Kidney epithelial cell (primary cell): ENCODE data around the gene S1PR5. TPM values are rescaled to one million over a fixed set of nuclear protein-coding genes. Genes with fewer than 3 reads are reported as not detected.

Experiments
- DNase-seq: peaks from one replicate; pipeline ENCODE4 v3.0.0-alpha.2; 2010; ENCODE audit warnings: low read depth
- H3K27me3 ChIP-seq: 2 replicates; pipeline ENCODE4 v1.6.0; 2011; ENCODE audit warnings: low read length; ENCODE audit not compliant: control insufficient read depth, insufficient read depth
- H3K36me3 ChIP-seq: 2 replicates; pipeline ENCODE4 v1.5.1; 2011; ENCODE audit warnings: low read length; ENCODE audit not compliant: control insufficient read depth, insufficient read depth
- H3K4me3 ChIP-seq: 2 replicates; pipeline ENCODE4 v1.5.1; 2011; ENCODE audit warnings: low read depth, mild to moderate bottlenecking, control low read depth, low read length
- total RNA-seq: library from RNA; depleted of rRNA; stranded (reverse); fragments of >200 nt; gene quantifications from 2 replicates; pipeline ENCODE4 v1.2.3, GENCODE V29; 2015
- TF ChIP-seq, protein P1 (sequence below): IDR thresholded peaks from 2 replicates; pipeline ENCODE4 v1.5.1; 2011; ENCODE audit warnings: mild to moderate bottlenecking, moderate library complexity, low read length, control low read depth, inconsistent platforms; ENCODE audit not compliant: insufficient read depth, poor library complexity, severe bottlenecking

The S1PR5 gene
- total RNA-seq, 1 donor from 2014 or later, result 0.08 TPM

DNA sequence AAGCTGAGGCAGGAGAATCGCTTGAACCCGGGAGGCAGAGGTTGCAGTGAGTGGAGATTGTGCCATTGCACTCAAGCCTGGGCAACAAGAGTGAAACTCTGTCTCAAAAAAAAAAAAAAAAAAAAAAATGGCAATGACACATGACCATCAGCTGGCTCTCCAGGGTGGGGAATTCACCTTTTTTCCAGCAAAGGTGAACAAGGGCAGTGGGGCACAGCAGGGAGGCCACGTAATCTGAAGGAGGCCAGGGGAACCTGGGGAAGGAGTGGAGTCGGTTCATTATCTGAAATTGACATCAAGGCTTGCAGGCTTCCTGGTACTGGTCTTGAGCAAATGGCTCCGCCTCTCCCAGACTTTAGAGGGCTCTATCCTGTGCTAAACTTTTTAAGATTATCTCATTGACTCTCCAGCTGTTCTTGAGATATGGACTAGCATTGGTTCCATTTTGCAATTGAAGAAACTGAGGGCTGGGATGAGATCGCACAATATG is 42.2 kb downstream of the S1PR5 start:
- no peaks in the 10 kb centered on the region for H3K36me3 ChIP-seq
- no peak for DNase-seq
- TF ChIP-seq, protein P1, sequence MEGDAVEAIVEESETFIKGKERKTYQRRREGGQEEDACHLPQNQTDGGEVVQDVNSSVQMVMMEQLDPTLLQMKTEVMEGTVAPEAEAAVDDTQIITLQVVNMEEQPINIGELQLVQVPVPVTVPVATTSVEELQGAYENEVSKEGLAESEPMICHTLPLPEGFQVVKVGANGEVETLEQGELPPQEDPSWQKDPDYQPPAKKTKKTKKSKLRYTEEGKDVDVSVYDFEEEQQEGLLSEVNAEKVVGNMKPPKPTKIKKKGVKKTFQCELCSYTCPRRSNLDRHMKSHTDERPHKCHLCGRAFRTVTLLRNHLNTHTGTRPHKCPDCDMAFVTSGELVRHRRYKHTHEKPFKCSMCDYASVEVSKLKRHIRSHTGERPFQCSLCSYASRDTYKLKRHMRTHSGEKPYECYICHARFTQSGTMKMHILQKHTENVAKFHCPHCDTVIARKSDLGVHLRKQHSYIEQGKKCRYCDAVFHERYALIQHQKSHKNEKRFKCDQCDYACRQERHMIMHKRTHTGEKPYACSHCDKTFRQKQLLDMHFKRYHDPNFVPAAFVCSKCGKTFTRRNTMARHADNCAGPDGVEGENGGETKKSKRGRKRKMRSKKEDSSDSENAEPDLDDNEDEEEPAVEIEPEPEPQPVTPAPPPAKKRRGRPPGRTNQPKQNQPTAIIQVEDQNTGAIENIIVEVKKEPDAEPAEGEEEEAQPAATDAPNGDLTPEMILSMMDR, result no peak
- no peak overlapping the region for H3K4me3 ChIP-seq
- peaks cover 4% of the 10 kb centered on the region for H3K27me3 ChIP-seq

DNA sequence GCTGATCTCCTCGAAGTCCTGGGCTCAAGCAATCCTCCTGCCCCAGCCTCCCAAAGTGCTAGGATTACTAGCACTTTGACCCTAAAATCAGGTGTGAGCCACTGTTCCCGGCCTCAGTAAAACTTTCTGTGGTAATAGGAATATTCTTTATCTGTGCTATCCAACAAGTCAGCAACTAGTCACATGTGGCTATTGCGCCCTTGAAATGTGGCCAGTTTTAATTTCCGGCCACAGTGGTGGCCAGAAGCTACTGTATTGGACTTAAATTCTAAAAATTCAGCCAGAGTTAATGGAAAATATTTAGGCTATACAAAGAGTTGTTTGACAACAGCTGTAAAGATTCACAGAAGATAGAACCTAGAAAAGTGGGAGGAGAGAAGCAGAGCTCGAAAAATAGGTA is 44.1 kb downstream of the S1PR5 start:
- no peak overlapping the region for H3K4me3 ChIP-seq

DNA sequence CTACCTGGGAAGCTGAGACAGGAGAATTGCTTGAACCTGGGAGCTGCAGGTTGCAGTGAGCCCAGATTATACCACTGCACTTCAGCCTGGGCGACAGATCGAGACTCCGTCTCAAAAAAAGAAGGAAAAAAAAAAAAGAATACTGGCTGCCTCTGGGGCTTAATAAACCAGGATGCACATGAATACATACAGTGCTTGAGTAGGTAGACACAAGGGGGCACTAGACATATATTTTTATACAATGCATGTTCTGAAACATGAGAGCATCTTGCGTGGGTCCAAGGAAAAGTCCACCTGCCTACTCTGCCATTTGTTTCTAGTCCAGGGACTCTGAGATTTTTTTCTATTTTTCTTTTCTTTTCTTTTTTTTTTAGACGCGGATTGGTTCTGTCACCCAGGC is 45.3 kb downstream of the S1PR5 start:
- TF ChIP-seq, protein P1, result peak; percentile 44
- no peaks in the 10 kb centered on the region for H3K36me3 ChIP-seq
- H3K27me3 ChIP-seq, result no peaks in the 10 kb centered on the region
- DNase-seq, result no peak
- H3K4me3 ChIP-seq, result no peak overlapping the region

More for the DNA sequence above, 44.1 kb downstream of the S1PR5 start:
- TF ChIP-seq, protein P1, result no peak
- DNase-seq, result no peak
- no peaks in the 10 kb centered on the region for H3K36me3 ChIP-seq
- no peaks in the 10 kb centered on the region for H3K27me3 ChIP-seq

DNA sequence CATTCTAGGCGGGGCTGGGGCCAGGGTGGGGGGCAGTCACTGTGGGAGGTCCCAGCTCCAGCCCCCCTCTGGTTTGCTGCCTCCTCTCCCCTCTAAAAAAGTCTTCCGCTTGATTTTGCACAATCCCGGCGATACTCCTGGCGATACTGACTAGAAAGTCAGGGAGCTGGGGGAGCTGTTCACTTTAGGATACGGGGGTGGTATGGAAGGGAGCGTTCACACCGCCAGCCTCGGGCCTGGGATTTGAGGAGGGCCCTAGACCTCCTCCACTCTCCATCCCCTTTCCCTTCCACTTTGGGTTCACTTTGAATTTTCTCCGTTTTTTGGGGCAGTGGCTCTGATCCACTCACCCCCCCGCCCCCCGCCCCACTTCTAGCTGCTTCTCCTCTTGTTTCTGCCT is 49.1 kb downstream of the S1PR5 start:
- Histone ChIP-seq H3K27me3 (no peaks in the 10 kb centered on the region), H3K36me3 (no peaks in the 10 kb centered on the region), H3K4me3 (no peak overlapping the region)
- TF ChIP-seq, protein P1, result no peak
- DNase-seq, result no peak

DNA sequence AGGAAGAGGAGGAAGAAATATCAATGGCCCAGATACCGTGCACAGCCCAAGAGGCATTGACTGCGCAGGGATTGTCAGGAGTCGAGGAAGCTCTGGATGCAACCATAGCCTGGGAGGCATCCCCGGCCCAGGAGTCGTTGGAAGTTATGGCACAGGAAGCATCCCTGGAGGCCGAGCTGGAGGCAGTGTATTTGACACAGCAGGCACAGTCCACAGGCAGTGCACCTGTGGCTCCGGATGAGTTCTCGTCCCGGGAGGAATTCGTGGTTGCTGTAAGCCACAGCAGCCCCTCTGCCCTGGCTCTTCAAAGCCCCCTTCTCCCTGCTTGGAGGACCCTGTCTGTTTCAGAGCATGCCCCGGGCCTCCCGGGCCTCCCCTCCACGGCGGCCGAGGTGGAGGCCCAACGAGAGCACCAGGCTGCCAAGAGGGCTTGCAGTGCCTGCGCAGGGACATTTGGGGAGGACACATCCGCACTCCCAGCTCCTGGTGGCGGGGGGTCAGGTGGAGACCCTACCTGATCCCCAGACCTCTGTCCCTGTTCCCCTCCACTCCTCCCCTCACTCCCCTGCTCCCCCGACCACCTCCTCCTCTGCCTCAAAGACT is 50.0 kb downstream of the S1PR5 start:
- DNase-seq, result no peak
- Histone ChIP-seq H3K4me3 (no peak overlapping the region), H3K36me3 (no peaks in the 10 kb centered on the region), H3K27me3 (no peaks in the 10 kb centered on the region)
- TF ChIP-seq, protein P1, result no peak

DNA sequence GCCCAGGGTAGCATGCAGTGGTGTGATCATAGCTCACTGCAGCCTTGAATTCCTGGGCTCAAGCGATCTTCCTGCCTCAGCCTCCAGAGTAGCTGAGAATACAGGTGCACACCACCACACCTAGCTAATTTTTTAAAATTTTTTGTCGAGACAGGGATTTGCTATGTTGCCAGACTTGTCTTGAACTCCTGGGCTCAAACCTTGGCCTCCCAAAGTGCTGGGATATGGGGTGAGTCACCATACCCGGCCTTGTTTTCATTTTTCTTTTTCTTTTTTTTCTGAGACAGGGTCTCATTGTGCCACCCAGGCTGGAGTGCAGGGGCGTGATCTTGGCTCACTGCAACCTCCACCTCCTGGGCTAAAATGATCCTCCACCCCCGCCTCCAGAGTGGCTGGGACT is 52.8 kb downstream of the S1PR5 start:
- H3K4me3 ChIP-seq, result no peak overlapping the region
- TF ChIP-seq, protein P1, result no peak
- DNase-seq, result no peak

More for the DNA sequence above, 52.8 kb downstream of the S1PR5 start:
- Histone ChIP-seq H3K36me3 (no peaks in the 10 kb centered on the region), H3K27me3 (no peaks in the 10 kb centered on the region)
